ENCODE data around the gene ADARB2.

DNA sequence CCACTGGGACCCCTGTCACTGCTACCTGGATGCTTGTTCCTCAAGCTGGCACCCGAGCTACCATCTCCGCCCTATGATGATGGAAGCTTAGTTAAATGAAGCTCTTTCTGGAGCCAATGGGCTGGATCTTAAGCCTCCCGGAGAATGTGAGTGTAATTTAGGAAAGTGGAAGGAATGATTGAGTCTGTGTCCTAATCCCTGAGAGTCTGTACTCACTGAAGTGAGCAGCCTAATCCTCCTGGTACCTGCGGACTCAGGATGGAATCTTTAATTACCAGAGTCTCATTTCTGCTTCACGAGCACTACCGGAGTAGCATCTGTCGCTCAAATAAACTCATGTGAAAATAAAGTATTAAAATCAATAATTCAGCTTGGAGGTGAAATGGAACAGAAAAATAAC is 425.6 kb downstream of the ADARB2 start:
- no peak for TF ChIP-seq EZH2 (IDR thresholded peaks at IDR 0.05; ENCODE audit: borderline replicate concordance)
- TF ChIP-seq EZH2phosphoT487 (IDR thresholded peaks at IDR 0.05; ENCODE audit: low read depth, severe bottlenecking, unreplicated experiment), result no peak
- TF ChIP-seq, protein P1, sequence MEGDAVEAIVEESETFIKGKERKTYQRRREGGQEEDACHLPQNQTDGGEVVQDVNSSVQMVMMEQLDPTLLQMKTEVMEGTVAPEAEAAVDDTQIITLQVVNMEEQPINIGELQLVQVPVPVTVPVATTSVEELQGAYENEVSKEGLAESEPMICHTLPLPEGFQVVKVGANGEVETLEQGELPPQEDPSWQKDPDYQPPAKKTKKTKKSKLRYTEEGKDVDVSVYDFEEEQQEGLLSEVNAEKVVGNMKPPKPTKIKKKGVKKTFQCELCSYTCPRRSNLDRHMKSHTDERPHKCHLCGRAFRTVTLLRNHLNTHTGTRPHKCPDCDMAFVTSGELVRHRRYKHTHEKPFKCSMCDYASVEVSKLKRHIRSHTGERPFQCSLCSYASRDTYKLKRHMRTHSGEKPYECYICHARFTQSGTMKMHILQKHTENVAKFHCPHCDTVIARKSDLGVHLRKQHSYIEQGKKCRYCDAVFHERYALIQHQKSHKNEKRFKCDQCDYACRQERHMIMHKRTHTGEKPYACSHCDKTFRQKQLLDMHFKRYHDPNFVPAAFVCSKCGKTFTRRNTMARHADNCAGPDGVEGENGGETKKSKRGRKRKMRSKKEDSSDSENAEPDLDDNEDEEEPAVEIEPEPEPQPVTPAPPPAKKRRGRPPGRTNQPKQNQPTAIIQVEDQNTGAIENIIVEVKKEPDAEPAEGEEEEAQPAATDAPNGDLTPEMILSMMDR (IDR thresholded peaks at IDR 0.05; ENCODE audit: poor library complexity), result no peak

Measured in hepatocyte (in vitro differentiated cells).